DOHH2 (cell line): ENCODE measurements around the gene ANKS1B.

Experiments
- EZH2phosphoT487 ChIP-seq: fragments of 200-600 bp; sonication (generic); IDR thresholded peaks from 2 replicates; pipeline ENCODE4 v1.6.1; 2017; ENCODE audit warnings: borderline replicate concordance, mild to moderate bottlenecking, antibody characterized with exemption, low read length, moderate library complexity, mixed read lengths
- TF ChIP-seq, protein P1 (sequence below): fragments of 200-600 bp; sonication (generic); IDR thresholded peaks from one replicate; pipeline ENCODE4 v1.5.1; 2014; ENCODE audit warnings: antibody characterized with exemption, mild to moderate bottlenecking, low read depth, low read length; ENCODE audit not compliant: poor library complexity, severe bottlenecking

DNA sequence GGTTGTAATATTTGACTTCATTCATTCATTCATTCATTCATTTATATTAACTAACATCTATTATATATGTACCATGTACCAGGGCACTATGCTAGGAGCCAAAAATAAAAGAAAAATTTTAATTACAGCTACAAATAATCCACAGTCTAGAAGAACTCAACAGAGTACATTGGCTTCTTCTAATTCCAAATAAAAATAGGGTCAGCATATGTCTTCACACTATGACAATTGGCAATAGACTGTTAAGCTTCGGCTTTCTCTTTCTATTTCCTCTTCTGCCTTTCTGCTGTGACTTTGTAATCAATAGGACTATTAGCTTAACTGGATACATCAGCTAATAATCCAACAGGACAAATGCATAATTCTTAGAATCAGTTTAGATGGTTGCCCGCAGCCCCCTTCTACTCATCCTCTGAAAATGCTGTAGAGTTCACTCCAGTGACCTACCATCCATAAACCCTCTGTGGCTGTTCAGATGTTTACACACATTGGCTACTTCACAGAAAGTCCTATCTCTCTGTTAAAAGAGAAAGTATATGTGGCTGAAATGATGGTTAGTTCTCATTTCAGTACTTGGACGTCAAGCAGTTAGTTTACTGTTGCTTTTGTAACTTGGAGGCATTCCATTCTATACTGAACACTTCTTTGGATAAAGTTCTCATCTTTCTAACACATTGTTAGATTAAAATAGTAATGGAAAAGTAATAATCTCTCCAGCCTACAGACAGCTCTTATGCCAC, 782.7 kb downstream of the ANKS1B start:
- TF ChIP-seq, protein P1, sequence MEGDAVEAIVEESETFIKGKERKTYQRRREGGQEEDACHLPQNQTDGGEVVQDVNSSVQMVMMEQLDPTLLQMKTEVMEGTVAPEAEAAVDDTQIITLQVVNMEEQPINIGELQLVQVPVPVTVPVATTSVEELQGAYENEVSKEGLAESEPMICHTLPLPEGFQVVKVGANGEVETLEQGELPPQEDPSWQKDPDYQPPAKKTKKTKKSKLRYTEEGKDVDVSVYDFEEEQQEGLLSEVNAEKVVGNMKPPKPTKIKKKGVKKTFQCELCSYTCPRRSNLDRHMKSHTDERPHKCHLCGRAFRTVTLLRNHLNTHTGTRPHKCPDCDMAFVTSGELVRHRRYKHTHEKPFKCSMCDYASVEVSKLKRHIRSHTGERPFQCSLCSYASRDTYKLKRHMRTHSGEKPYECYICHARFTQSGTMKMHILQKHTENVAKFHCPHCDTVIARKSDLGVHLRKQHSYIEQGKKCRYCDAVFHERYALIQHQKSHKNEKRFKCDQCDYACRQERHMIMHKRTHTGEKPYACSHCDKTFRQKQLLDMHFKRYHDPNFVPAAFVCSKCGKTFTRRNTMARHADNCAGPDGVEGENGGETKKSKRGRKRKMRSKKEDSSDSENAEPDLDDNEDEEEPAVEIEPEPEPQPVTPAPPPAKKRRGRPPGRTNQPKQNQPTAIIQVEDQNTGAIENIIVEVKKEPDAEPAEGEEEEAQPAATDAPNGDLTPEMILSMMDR = no peak
- TF ChIP-seq EZH2phosphoT487 = no peak
